HEK293T (cell line): ENCODE results near the gene SLMAP.

Experiments
- BHLHE40 ChIP-seq: fragments of 450-650 bp; IDR thresholded peaks from 2 replicates; pipeline ENCODE4 v1.6.1; 2016; ENCODE audit warnings: mild to moderate bottlenecking, moderate library complexity, borderline replicate concordance
- ELF4 ChIP-seq: fragments of 450-650 bp; IDR thresholded peaks from 2 replicates; pipeline ENCODE4 v1.6.1; 2017; ENCODE audit warnings: antibody characterized with exemption
- FOXA1 ChIP-seq: fragments of 450-650 bp; IDR thresholded peaks from 2 replicates; pipeline ENCODE4 v1.6.1; 2016; ENCODE audit warnings: mild to moderate bottlenecking
- FOXK2 ChIP-seq: fragments of 450-650 bp; IDR thresholded peaks from 2 replicates; pipeline ENCODE4 v1.6.1; 2016; ENCODE audit warnings: mild to moderate bottlenecking
- FOXM1 ChIP-seq: fragments of 450-650 bp; IDR thresholded peaks from 2 replicates; pipeline ENCODE4 v1.6.1; 2017; ENCODE audit warnings: mild to moderate bottlenecking, borderline replicate concordance
- HDGF ChIP-seq: fragments of 450-650 bp; IDR thresholded peaks from 2 replicates; pipeline ENCODE4 v1.6.1; 2017; ENCODE audit warnings: antibody characterized with exemption, borderline replicate concordance
- L3MBTL2 ChIP-seq: fragments of 450-650 bp; conservative IDR thresholded peaks from 2 replicates; pipeline ENCODE4 v1.6.1; 2016; ENCODE audit warnings: mild to moderate bottlenecking
- PKNOX1 ChIP-seq: fragments of 450-650 bp; IDR thresholded peaks from 2 replicates; pipeline ENCODE4 v1.6.1; 2016
- SP1 ChIP-seq: fragments of 450-650 bp; IDR thresholded peaks from 2 replicates; pipeline ENCODE4 v1.6.1; 2017
- SUZ12 ChIP-seq: fragments of 450-650 bp; IDR thresholded peaks from 2 replicates; pipeline ENCODE4 v1.6.1; 2016; ENCODE audit warnings: mild to moderate bottlenecking
- TARDBP ChIP-seq: fragments of 450-650 bp; IDR thresholded peaks from 2 replicates; pipeline ENCODE4 v1.6.1; 2016
- ZNF384 ChIP-seq: fragments of 450-650 bp; IDR thresholded peaks from 2 replicates; pipeline ENCODE4 v1.6.1; 2016

- TF ChIP-seq SP1 (no peak), L3MBTL2 (no peak), FOXA1 (no peak), ELF4 (no peak), SUZ12 (no peak), PKNOX1 (no peak), BHLHE40 (no peak), FOXM1 (no peak), ZNF384 (no peak), FOXK2 (no peak), HDGF (no peak), TARDBP (no peak)
Measured at GRCh38 chr3:57826952-57827723, 71.0 kb downstream of the SLMAP start.
